HEK293 (cell line): ENCODE results near the gene SARM1.

ENCODE experiments used
- CTCF ChIA-PET: fragments of 350-600 bp; formaldehyde crosslinking; extraction: SDS; loops from one replicate; lab custom pipeline; 2021; ENCODE audit warnings: antibody characterized with exemption; lab: Yijun Ruan, JAX
- POLR2A ChIA-PET: fragments of 300-600 bp; formaldehyde crosslinking; extraction: SDS; loops from one replicate; lab custom pipeline; 2020; ENCODE audit warnings: antibody characterized with exemption, inconsistent platforms; lab: Yijun Ruan, JAX
- H3K27ac ChIP-seq: fragments of 200-500 bp; sonication (Bioruptor generic); 2 replicates; pipeline ENCODE4 v1.5.1; 2014; ENCODE audit warnings: low read depth, low read length, control low read depth, inconsistent platforms; ENCODE audit errors: extremely low read depth
- H3K36me3 ChIP-seq, 2 experiments: fragments of 200-500 bp in 1 of 2; sonication (Bioruptor generic) in 1 of 2; 1 replicate in 1 of 2; 2 replicates in 1 of 2; pipeline ENCODE4 v1.5.1; 2014 to 2017; ENCODE audit warnings: inconsistent platforms in 2 of 2, low read length in 2 of 2; ENCODE audit not compliant: control insufficient read depth in 2 of 2, insufficient read depth in 1 of 2
- H3K4me1 ChIP-seq: fragments of 200-500 bp; sonication (Bioruptor generic); 2 replicates; pipeline ENCODE4 v1.5.1; 2014; ENCODE audit warnings: mild to moderate bottlenecking, low read length, inconsistent platforms; ENCODE audit not compliant: control insufficient read depth, insufficient read depth
- H3K4me3 ChIP-seq: 2 replicates; pipeline ENCODE4 v1.5.1; 2011; ENCODE audit warnings: low read depth, mild to moderate bottlenecking, control low read depth, low read length, moderate library complexity
- H3K9me3 ChIP-seq: fragments of 200-500 bp; sonication (Bioruptor generic); 2 replicates; pipeline ENCODE4 v1.5.1; 2014; ENCODE audit warnings: low read depth, low read length, inconsistent platforms; ENCODE audit not compliant: control insufficient read depth, insufficient read depth
- BCL11A ChIP-seq: fragments of 450-650 bp; formaldehyde crosslinking; IDR thresholded peaks from 2 replicates; pipeline ENCODE4 v1.5.1; 2016; ENCODE audit warnings: low read depth, missing biosample characterization, missing genetic modification characterization
- BCL6B ChIP-seq: fragments of 450-650 bp; formaldehyde crosslinking; IDR thresholded peaks from 2 replicates; pipeline ENCODE4 v1.5.1; 2017; ENCODE audit warnings: missing biosample characterization, missing genetic modification characterization
- WT1 ChIP-seq: fragments of 450-650 bp; formaldehyde crosslinking; IDR thresholded peaks from 2 replicates; pipeline ENCODE4 v1.5.1; 2016; ENCODE audit warnings: missing biosample characterization, missing genetic modification characterization
- ZBTB11 ChIP-seq: fragments of 450-650 bp; formaldehyde crosslinking; conservative IDR thresholded peaks from 2 replicates; pipeline ENCODE4 v1.5.1; 2016; ENCODE audit warnings: low read depth, missing biosample characterization, missing genetic modification characterization
- ZFP41 ChIP-seq: fragments of 450-650 bp; formaldehyde crosslinking; IDR thresholded peaks from 2 replicates; pipeline ENCODE4 v1.5.1; 2016; ENCODE audit warnings: missing biosample characterization, missing genetic modification characterization, borderline replicate concordance
- ZNF121 ChIP-seq: fragments of 450-650 bp; formaldehyde crosslinking; IDR thresholded peaks from 2 replicates; pipeline ENCODE4 v1.5.1; 2016; ENCODE audit warnings: missing biosample characterization, missing genetic modification characterization
- ZNF2 ChIP-seq: fragments of 450-650 bp; formaldehyde crosslinking; IDR thresholded peaks from 2 replicates; pipeline ENCODE4 v1.5.1; 2016; ENCODE audit warnings: missing biosample characterization, missing genetic modification characterization
- ZNF404 ChIP-seq: fragments of 450-650 bp; formaldehyde crosslinking; IDR thresholded peaks from 2 replicates; pipeline ENCODE4 v1.5.1; 2017; ENCODE audit warnings: missing biosample characterization, missing genetic modification characterization
- ZNF560 ChIP-seq: fragments of 450-650 bp; formaldehyde crosslinking; IDR thresholded peaks from 2 replicates; pipeline ENCODE4 v1.5.1; 2017; ENCODE audit warnings: missing biosample characterization, missing genetic modification characterization, borderline replicate concordance
- ZNF596 ChIP-seq: fragments of 450-650 bp; IDR thresholded peaks from 2 replicates; pipeline ENCODE4 v1.5.0; 2018; ENCODE audit warnings: missing biosample characterization, mild to moderate bottlenecking, missing genetic modification characterization, moderate library complexity
- ZNF776 ChIP-seq: fragments of 450-650 bp; formaldehyde crosslinking; IDR thresholded peaks from 2 replicates; pipeline ENCODE4 v1.5.0; 2017; ENCODE audit warnings: missing biosample characterization, missing genetic modification characterization, borderline replicate concordance
- ZSCAN18 ChIP-seq: fragments of 450-650 bp; formaldehyde crosslinking; IDR thresholded peaks from 2 replicates; pipeline ENCODE4 v1.5.1; 2016; ENCODE audit warnings: missing biosample characterization, missing genetic modification characterization

The SARM1 gene

GRCh38 chr17:28397687-28398279 lies 26.3 kb downstream of the SARM1 start:
- Histone ChIP-seq H3K36me3 (peaks cover 6 to 88% of the 10 kb centered on the region in 2 experiments), H3K27ac (no peak overlapping the region), H3K4me3 (no peak overlapping the region), H3K9me3 (no peaks in the 10 kb centered on the region), H3K4me1 (no peaks in the 10 kb centered on the region)
- ChIA-PET CTCF (interaction anchor here (3.0 kb wide), 1 partner anchor 18 kb away, joined by 17 read pairs; no protein-coding TSS in a partner anchor), POLR2A (interaction anchor here (2.1 kb wide), 1 partner anchor 10 kb away, joined by 7 read pairs; no protein-coding TSS in a partner anchor)
- TF ChIP-seq ZNF776 (tag by site-specific recombination) (no peak), BCL11A (tag by site-specific recombination) (0 out of 2 replicates have a peak, but pooled peaks have one; percentile 19)

- H3K9me3 ChIP-seq, result no peaks in the 10 kb centered on the region
- H3K36me3 ChIP-seq, result peaks cover 0 to 90% of the 10 kb centered on the region in 2 experiments; a peak in 1 of 3 replicates
- CTCF ChIA-PET, result interaction anchor here (0.5 to 3.0 kb wide), 2 partner anchors 18 to 48 kb away, joined by 3 to 17 read pairs; no protein-coding TSS in a partner anchor
- POLR2A ChIA-PET, result interaction anchor here (2.1 kb wide), 1 partner anchor 9 kb away, joined by 7 read pairs; no protein-coding TSS in a partner anchor
- H3K4me1 ChIP-seq, result no peaks in the 10 kb centered on the region
- no peak overlapping the region for H3K4me3 ChIP-seq
- no peak for TF ChIP-seq WT1 (tag by site-specific recombination)
- TF ChIP-seq ZBTB11, result no peak
- no peak for TF ChIP-seq ZNF596 (tag by site-specific recombination)
- no peak for TF ChIP-seq ZSCAN18 (tag by site-specific recombination)
- no peak for TF ChIP-seq ZNF404 (tag by site-specific recombination)
- TF ChIP-seq ZNF560 (tag by site-specific recombination), result no peak
- TF ChIP-seq ZNF2 (tag by site-specific recombination), result no peak
- H3K27ac ChIP-seq, result no peak overlapping the region
Observed at GRCh38 chr17:28398280-28398981, 26.9 kb downstream of the SARM1 start.

GRCh38 chr17:28399808-28400207 lies 28.3 kb downstream of the SARM1 start:
- POLR2A ChIA-PET, result interaction anchor here (0.6 to 1.0 kb wide), 2 partner anchors 34 to 42 kb away, joined by 6 read pairs; partner anchors contain the start of gene POLDIP2
- peak; percentile 87 for TF ChIP-seq ZNF121 (tag by site-specific recombination)
- no peak for TF ChIP-seq ZFP41 (tag by site-specific recombination)
- no peak for TF ChIP-seq BCL6B (tag by site-specific recombination)

More at GRCh38 chr17:28399808-28400207, 28.3 kb downstream of the SARM1 start:
- no peaks in the 10 kb centered on the region for H3K9me3 ChIP-seq
- CTCF ChIA-PET, result interaction anchor here (0.6 kb wide), 2 partner anchors 16 to 25 kb away, joined by 4 to 5 read pairs; no protein-coding TSS in a partner anchor
- H3K36me3 ChIP-seq, result peaks cover 4 to 94% of the 10 kb centered on the region in 2 experiments; a peak in 1 of 3 replicates
- no peak overlapping the region for H3K27ac ChIP-seq
- H3K4me1 ChIP-seq, result no peaks in the 10 kb centered on the region
- H3K4me3 ChIP-seq, result no peak overlapping the region
